Measurements from ENCODE around the gene BPGM. TPM values are rescaled to one million over a fixed set of nuclear protein-coding genes. Genes with fewer than 3 reads are reported as not detected.

Gene BPGM
- 13.3 to 15.0 TPM (median 14.8 TPM) in 3 replicates for total RNA-seq

GRCh38 chr7:134646425-134647305 lies at the start of gene BPGM:
BPGM (plus strand) TSS chr7:134646853; CDS start chr7:134661508, 14,655 bp downstream.
- DNase-seq (ENCODE audit: low spot score in 2 of 2, unreplicated experiment in 2 of 2) = peak; percentile 95 to 98
- no peak for TF ChIP-seq CTCF (IDR thresholded peaks at IDR 0.05; ENCODE audit: unreplicated experiment)
- Mint-ChIP-seq H3K36me3 (no peaks in the 10 kb centered on the region), H3K27ac (no peak within 1 kb of the TSS), H3K27me3 (ENCODE audit: low read depth) (peaks cover 8% of the 10 kb centered on the region), H3K9me3 (peaks cover 9% of the 10 kb centered on the region), H3K4me1 (peaks cover 10% of the 10 kb centered on the region), H3K4me3 (no peak within 1 kb of the TSS)

- TF ChIP-seq CTCF (IDR thresholded peaks at IDR 0.05; ENCODE audit: unreplicated experiment) = no peak
- Mint-ChIP-seq H3K27ac (no peak overlapping the region), H3K4me3 (no peak overlapping the region), H3K27me3 (ENCODE audit: low read depth) (peaks cover 6% of the 10 kb centered on the region), H3K36me3 (no peaks in the 10 kb centered on the region), H3K4me1 (no peaks in the 10 kb centered on the region), H3K9me3 (peaks cover 22% of the 10 kb centered on the region)
- DNase-seq (ENCODE audit: low spot score in 2 of 2, unreplicated experiment in 2 of 2) = no peak
Observed at GRCh38 chr7:134599371-134599770, 47.3 kb upstream of the BPGM start.

GRCh38 chr7:134601459-134601858 lies 45.2 kb upstream of the BPGM start:
- TF ChIP-seq CTCF (IDR thresholded peaks at IDR 0.05; ENCODE audit: unreplicated experiment) = no peak

GRCh38 chr7:134602881-134603451 lies 43.7 kb upstream of the BPGM start:
- Mint-ChIP-seq H3K27ac (no peak overlapping the region), H3K36me3 (no peaks in the 10 kb centered on the region), H3K4me1 (peaks cover 14% of the 10 kb centered on the region), H3K4me3 (no peak overlapping the region), H3K9me3 (peaks cover 10% of the 10 kb centered on the region), H3K27me3 (ENCODE audit: low read depth) (peaks cover 22% of the 10 kb centered on the region)
- no peak for DNase-seq (ENCODE audit: low spot score in 2 of 2, unreplicated experiment in 2 of 2)
- no peak for TF ChIP-seq CTCF (IDR thresholded peaks at IDR 0.05; ENCODE audit: unreplicated experiment)

More at GRCh38 chr7:134601459-134601858, 45.2 kb upstream of the BPGM start:
- no peaks in the 10 kb centered on the region for H3K36me3 Mint-ChIP-seq
- DNase-seq (ENCODE audit: low spot score in 2 of 2, unreplicated experiment in 2 of 2) = no peak
- no peak overlapping the region for H3K27ac Mint-ChIP-seq
- H3K27me3 Mint-ChIP-seq (ENCODE audit: low read depth) = peaks cover 7% of the 10 kb centered on the region
- peaks cover 12% of the 10 kb centered on the region for H3K4me1 Mint-ChIP-seq
- H3K9me3 Mint-ChIP-seq = peaks cover 19% of the 10 kb centered on the region
- H3K4me3 Mint-ChIP-seq = no peak overlapping the region

GRCh38 chr7:134605978-134606923 lies 40.4 kb upstream of the BPGM start:
- TF ChIP-seq CTCF (IDR thresholded peaks at IDR 0.05; ENCODE audit: unreplicated experiment) = peak; percentile 90
- no peak overlapping the region for H3K27ac Mint-ChIP-seq
- peaks cover 41% of the 10 kb centered on the region for H3K27me3 Mint-ChIP-seq (ENCODE audit: low read depth)
- H3K36me3 Mint-ChIP-seq = no peaks in the 10 kb centered on the region
- peaks cover 14% of the 10 kb centered on the region for H3K4me1 Mint-ChIP-seq
- DNase-seq (ENCODE audit: low spot score in 2 of 2, unreplicated experiment in 2 of 2) = peak; percentile 39 to 69
- H3K9me3 Mint-ChIP-seq = no peaks in the 10 kb centered on the region
- H3K4me3 Mint-ChIP-seq = no peak overlapping the region
